ENCODE measurements around the gene MGLL.

Gene MGLL

GRCh38 chr3:127698286-127698685 is 124.0 kb downstream of the MGLL start:
- H3K79me2 ChIP-seq = no peaks in the 10 kb centered on the region
- H3K9ac ChIP-seq = no peak overlapping the region
- no peaks in the 10 kb centered on the region for H3K27me3 ChIP-seq (ENCODE audit: control insufficient read depth, insufficient read depth, low read length)
- H2AFZ ChIP-seq = no peak overlapping the region
- H3K4me3 ChIP-seq (ENCODE audit: low read depth, low read length) = no peak overlapping the region
- peak overlapping the region; percentile 73 for H3K27ac ChIP-seq
- no peak for TF ChIP-seq CTCF (IDR thresholded peaks at IDR 0.05)
- H3K4me2 ChIP-seq (ENCODE audit: low read length) = no peak overlapping the region
- no peaks in the 10 kb centered on the region for H3K36me3 ChIP-seq (ENCODE audit: control insufficient read depth, insufficient read depth, low read length)
- H3K4me1 ChIP-seq = no peaks in the 10 kb centered on the region
- no peaks in the 10 kb centered on the region for H3K9me3 ChIP-seq (ENCODE audit: control insufficient read depth, low read length)

GRCh38 chr3:127697551-127698240 is 124.6 kb downstream of the MGLL start:
- Histone ChIP-seq H3K4me1 (no peaks in the 10 kb centered on the region), H2AFZ (no peak overlapping the region), H3K27me3 (ENCODE audit: control insufficient read depth, insufficient read depth, low read length) (no peaks in the 10 kb centered on the region), H3K79me2 (no peaks in the 10 kb centered on the region), H3K4me2 (ENCODE audit: low read length) (no peak overlapping the region), H3K9ac (no peak overlapping the region), H3K27ac (peak overlapping the region; percentile 73), H3K4me3 (ENCODE audit: low read depth, low read length) (no peak overlapping the region), H3K36me3 (ENCODE audit: control insufficient read depth, insufficient read depth, low read length) (no peaks in the 10 kb centered on the region), H3K9me3 (ENCODE audit: control insufficient read depth, low read length) (no peaks in the 10 kb centered on the region)
- TF ChIP-seq CTCF (IDR thresholded peaks at IDR 0.05) = no peak

- H3K4me3 ChIP-seq (ENCODE audit: low read depth, low read length) = no peak overlapping the region
- no peaks in the 10 kb centered on the region for H3K9me3 ChIP-seq (ENCODE audit: control insufficient read depth, low read length)
- H3K4me2 ChIP-seq (ENCODE audit: low read length) = no peak overlapping the region
- no peaks in the 10 kb centered on the region for H3K4me1 ChIP-seq
- H3K27me3 ChIP-seq (ENCODE audit: control insufficient read depth, insufficient read depth, low read length) = no peaks in the 10 kb centered on the region
- no peak overlapping the region for H2AFZ ChIP-seq
- H3K36me3 ChIP-seq (ENCODE audit: control insufficient read depth, insufficient read depth, low read length) = no peaks in the 10 kb centered on the region
- H3K79me2 ChIP-seq = no peaks in the 10 kb centered on the region
- no peak overlapping the region for H3K9ac ChIP-seq
- H3K27ac ChIP-seq = no peak overlapping the region
- TF ChIP-seq CTCF (IDR thresholded peaks at IDR 0.05) = peak; percentile 77
These were observed 127.7 kb downstream of the MGLL start for GRCh38 chr3:127694467-127695215.

GRCh38 chr3:127693336-127693843 is 128.9 kb downstream of the MGLL start:
- H3K27me3 ChIP-seq (ENCODE audit: control insufficient read depth, insufficient read depth, low read length) = no peaks in the 10 kb centered on the region
- no peak overlapping the region for H3K4me3 ChIP-seq (ENCODE audit: low read depth, low read length)
- no peaks in the 10 kb centered on the region for H3K36me3 ChIP-seq (ENCODE audit: control insufficient read depth, insufficient read depth, low read length)
- no peaks in the 10 kb centered on the region for H3K9me3 ChIP-seq (ENCODE audit: control insufficient read depth, low read length)
- no peak overlapping the region for H3K4me2 ChIP-seq (ENCODE audit: low read length)
- no peak overlapping the region for H3K9ac ChIP-seq
- no peak overlapping the region for H2AFZ ChIP-seq
- no peak for TF ChIP-seq CTCF (IDR thresholded peaks at IDR 0.05)
- no peaks in the 10 kb centered on the region for H3K79me2 ChIP-seq
- no peaks in the 10 kb centered on the region for H3K4me1 ChIP-seq
- H3K27ac ChIP-seq = no peak overlapping the region
